H9 (cell line): Measurements from ENCODE around the gene CCDC141. TPM values are rescaled to one million over a fixed set of nuclear protein-coding genes. Genes with fewer than 3 reads are reported as not detected.
A peak's percentile ranks its signal among the peaks of the same experiment; 100 is the strongest.

ENCODE experiments used
- DNase-seq: peaks from one replicate; pipeline ENCODE4 v3.0.0-alpha.2; 2017
- H2AFZ ChIP-seq: one replicate; pipeline ENCODE4 v1.6.1; 2013; ENCODE audit warnings: mild to moderate bottlenecking, low read length, control low read depth, moderate library complexity
- H2AK5ac ChIP-seq: 2 replicates; pipeline ENCODE4 v1.6.1; 2013; ENCODE audit warnings: low read length, control low read depth, mixed read lengths; ENCODE audit not compliant: insufficient read length
- H2BK120ac ChIP-seq: one replicate; pipeline ENCODE4 v1.6.1; 2013; ENCODE audit warnings: low read depth, mild to moderate bottlenecking, low read length, control low read depth, inconsistent platforms; ENCODE audit not compliant: poor library complexity, severe bottlenecking
- H2BK12ac ChIP-seq: 2 replicates; pipeline ENCODE4 v1.6.1; 2013; ENCODE audit warnings: low read length, control low read depth, mixed read lengths, low read depth; ENCODE audit not compliant: insufficient read length
- H2BK15ac ChIP-seq: 2 replicates; pipeline ENCODE4 v1.6.1; 2013; ENCODE audit warnings: low read depth, low read length, control low read depth
- H2BK20ac ChIP-seq: one replicate; pipeline ENCODE4 v1.6.1; 2013; ENCODE audit warnings: low read depth, mild to moderate bottlenecking, low read length, control low read depth, inconsistent platforms; ENCODE audit not compliant: poor library complexity, severe bottlenecking
- H2BK5ac ChIP-seq: 2 replicates; pipeline ENCODE4 v1.6.1; 2013; ENCODE audit warnings: low read length, control low read depth, mixed read lengths; ENCODE audit not compliant: insufficient read length
- H3K14ac ChIP-seq: 2 replicates; pipeline ENCODE4 v1.6.1; 2013; ENCODE audit warnings: low read length, control low read depth; ENCODE audit not compliant: insufficient read depth
- H3K18ac ChIP-seq: 2 replicates; pipeline ENCODE4 v1.6.1; 2013; ENCODE audit warnings: low read depth, mild to moderate bottlenecking, mixed read lengths, low read length, control low read depth; ENCODE audit not compliant: insufficient read length
- H3K23ac ChIP-seq: 2 replicates; pipeline ENCODE4 v1.6.1; 2013; ENCODE audit warnings: low read length, control low read depth, mixed read lengths, low read depth; ENCODE audit not compliant: insufficient read length
- H3K23me2 ChIP-seq: 2 replicates; pipeline ENCODE4 v1.6.1; 2013; ENCODE audit warnings: low read depth, mild to moderate bottlenecking, mixed read lengths, low read length, control low read depth; ENCODE audit not compliant: insufficient read length, poor library complexity, severe bottlenecking
- H3K27ac ChIP-seq: 2 replicates; pipeline ENCODE4 v1.5.1; 2013; ENCODE audit warnings: low read length, control low read depth, mixed read lengths, low read depth; ENCODE audit not compliant: insufficient read length
- H3K27me3 ChIP-seq: 2 replicates; pipeline ENCODE4 v1.6.1; 2013; ENCODE audit warnings: low read length, control low read depth, inconsistent platforms; ENCODE audit not compliant: insufficient read depth
- H3K4ac ChIP-seq: 2 replicates; pipeline ENCODE4 v1.6.1; 2013; ENCODE audit warnings: low read depth, mild to moderate bottlenecking, control low read depth, inconsistent platforms, low read length, moderate library complexity
- H3K4me1 ChIP-seq: 2 replicates; pipeline ENCODE4 v1.6.1; 2013; ENCODE audit warnings: low read length, control low read depth, inconsistent platforms; ENCODE audit not compliant: insufficient read depth
- H3K4me2 ChIP-seq: 2 replicates; pipeline ENCODE4 v1.6.1; 2013; ENCODE audit warnings: low read length, control low read depth, mixed read lengths; ENCODE audit not compliant: insufficient read length, insufficient read depth
- H3K56ac ChIP-seq: 2 replicates; pipeline ENCODE4 v1.6.1; 2013; ENCODE audit warnings: low read depth, mild to moderate bottlenecking, mixed read lengths, low read length, control low read depth; ENCODE audit not compliant: insufficient read length
- H3K79me1 ChIP-seq: 2 replicates; pipeline ENCODE4 v1.6.1; 2013; ENCODE audit warnings: low read depth, mild to moderate bottlenecking, moderate library complexity, low read length, control low read depth, inconsistent platforms; ENCODE audit not compliant: insufficient read depth, poor library complexity, severe bottlenecking
- H3K79me2 ChIP-seq: 2 replicates; pipeline ENCODE4 v1.6.1; 2013; ENCODE audit warnings: low read length, control low read depth, inconsistent platforms; ENCODE audit not compliant: insufficient read depth
- H3K9ac ChIP-seq: 2 replicates; pipeline ENCODE4 v1.6.1; 2013; ENCODE audit warnings: low read length, control low read depth, mixed read lengths; ENCODE audit not compliant: insufficient read length; ENCODE audit errors: extremely low read depth
- H3K9me3 ChIP-seq: one replicate; pipeline ENCODE4 v1.6.1; 2013; ENCODE audit warnings: low read depth, low read length, inconsistent platforms; ENCODE audit not compliant: control insufficient read depth
- H3T11ph ChIP-seq: one replicate; pipeline ENCODE4 v1.6.1; 2013; ENCODE audit warnings: mild to moderate bottlenecking, low read length, control low read depth, inconsistent platforms
- H4K20me1 ChIP-seq: one replicate; pipeline ENCODE4 v1.6.1; 2013; ENCODE audit not compliant: control insufficient read depth, insufficient read length, insufficient read depth
- H4K5ac ChIP-seq: 2 replicates; pipeline ENCODE4 v1.6.1; 2013; ENCODE audit warnings: low read depth, mild to moderate bottlenecking, mixed read lengths, low read length, control low read depth; ENCODE audit not compliant: insufficient read length
- H4K8ac ChIP-seq: replicated peaks from 2 replicates; pipeline ENCODE4 v1.6.1; 2013; ENCODE audit warnings: low read length, control low read depth, mixed read lengths, low read depth; ENCODE audit not compliant: insufficient read length
- H4K91ac ChIP-seq: 2 replicates; pipeline ENCODE4 v1.6.1; 2013; ENCODE audit warnings: low read depth, mild to moderate bottlenecking, moderate library complexity, mixed read lengths, low read length, control low read depth; ENCODE audit not compliant: insufficient read length
- H3K27ac Mint-ChIP-seq, 3 experiments: 2 replicates in 2 of 3; 3 replicates in 1 of 3; pipeline ENCODE4 v1.8.0; 2020 to 2021; ENCODE audit warnings: mixed read lengths in 3 of 3, mild to moderate bottlenecking in 1 of 3, moderate library complexity in 1 of 3
- H3K27me3 Mint-ChIP-seq: 2 replicates; pipeline ENCODE4 v1.8.0; 2021; ENCODE audit warnings: low read depth, mild to moderate bottlenecking, moderate library complexity, mixed read lengths
- H3K36me3 Mint-ChIP-seq, 3 experiments: 2 replicates in 2 of 3; 3 replicates in 1 of 3; pipeline ENCODE4 v1.8.0; 2020 to 2021; ENCODE audit warnings: low read depth in 3 of 3, mixed read lengths in 3 of 3; ENCODE audit not compliant: insufficient read depth in 1 of 3
- H3K4me1 Mint-ChIP-seq, 2 experiments: 2 replicates each; pipeline ENCODE4 v1.8.0; 2020; ENCODE audit warnings: mixed read lengths in 2 of 2
- H3K4me3 Mint-ChIP-seq, 2 experiments: 2 replicates in 1 of 2; 3 replicates in 1 of 2; pipeline ENCODE4 v1.8.0; 2020 to 2021; ENCODE audit warnings: mild to moderate bottlenecking in 2 of 2, mixed read lengths in 2 of 2, moderate library complexity in 1 of 2
- H3K9me3 Mint-ChIP-seq, 2 experiments: 2 replicates in 1 of 2; 3 replicates in 1 of 2; pipeline ENCODE4 v1.8.0; 2020; ENCODE audit warnings: mild to moderate bottlenecking in 2 of 2, mixed read lengths in 2 of 2, moderate library complexity in 1 of 2
- CTCF ChIP-seq: fragments of 200-600 bp; sonication (generic); conservative IDR thresholded peaks from 3 replicates; pipeline ENCODE4 v1.8.0; 2021; ENCODE audit warnings: antibody characterized with exemption, mild to moderate bottlenecking
- WGBS: extraction: QIAGEN DNeasy Blood & Tissue Kit; methylation state at CpG from one replicate; pipeline ENCODE4 v1.1.7; 2013; ENCODE audit warnings: missing lambda C conversion rate, low lambda C conversion rate, mixed read lengths; ENCODE audit not compliant: insufficient read length; ENCODE audit errors: extremely low coverage; 5-methylcytosine and 5-hydroxymethylcytosine counted together
- total RNA-seq: library from RNA; stranded (reverse); gene quantifications from 2 replicates; pipeline ENCODE4 v1.2.1, GENCODE V29; 2021

Gene CCDC141
- total RNA-seq, 1 experiment from 2014 or later: 1.0 TPM

DNA sequence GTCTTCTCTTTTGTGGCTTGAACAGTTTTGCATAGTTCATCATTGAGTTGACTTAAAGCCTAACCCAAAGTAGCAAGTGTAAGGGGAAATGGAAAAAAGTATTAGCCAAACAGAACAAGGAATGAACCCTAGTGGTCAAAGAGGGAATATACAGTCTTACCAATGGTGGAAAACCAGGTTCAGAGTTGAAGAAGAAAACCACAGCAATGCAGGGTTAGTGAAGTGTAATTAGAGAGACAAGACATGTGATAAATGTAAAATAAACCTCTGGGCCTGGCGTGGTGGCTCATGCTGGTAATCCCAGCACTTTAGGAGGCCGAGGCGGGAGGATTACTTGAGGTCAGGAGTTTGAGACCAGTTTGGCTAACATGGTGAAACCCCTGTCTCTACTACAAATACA is 245.1 kb downstream of the CCDC141 start:
- Mint-ChIP-seq H3K9me3 (no peaks in the 10 kb centered on the region), H3K4me3 (no peak overlapping the region), H3K4me1 (no peaks in the 10 kb centered on the region), H3K36me3 (no peaks in the 10 kb centered on the region), H3K27me3 (no peaks in the 10 kb centered on the region; the same call in 1 of the 2 replicates), H3K27ac (no peak overlapping the region)
- no peak overlapping the region for H2BK20ac ChIP-seq
- no peak overlapping the region for H3K4me2 ChIP-seq
- no peak overlapping the region for H2BK15ac ChIP-seq
- no peaks in the 10 kb centered on the region for H3K79me1 ChIP-seq
- no peak overlapping the region for H2AFZ ChIP-seq
- peak; percentile 76 for TF ChIP-seq CTCF
- H3T11ph ChIP-seq: no peak overlapping the region
- no peak overlapping the region for H4K8ac ChIP-seq
- H3K27ac ChIP-seq: no peak overlapping the region
- no peak overlapping the region for H2BK12ac ChIP-seq
- H4K91ac ChIP-seq: no peak overlapping the region
- no peak overlapping the region for H3K14ac ChIP-seq
- no peak overlapping the region for H3K18ac ChIP-seq
- no peaks in the 10 kb centered on the region for H3K23me2 ChIP-seq
- H3K23ac ChIP-seq: no peak overlapping the region
- H3K9ac ChIP-seq: no peak overlapping the region
- no CpG with 5 or more reads among the region's 3 CpGs for WGBS
- H3K4me1 ChIP-seq: no peaks in the 10 kb centered on the region
- H3K4ac ChIP-seq: no peak overlapping the region
- no peak overlapping the region for H2BK120ac ChIP-seq
- H3K27me3 ChIP-seq: no peaks in the 10 kb centered on the region
- H3K9me3 ChIP-seq: no peaks in the 10 kb centered on the region
- H4K20me1 ChIP-seq: no peaks in the 10 kb centered on the region
- no peak overlapping the region for H2BK5ac ChIP-seq
- no peak overlapping the region for H4K5ac ChIP-seq
- no peak for DNase-seq
- no peaks in the 10 kb centered on the region for H3K79me2 ChIP-seq
- H2AK5ac ChIP-seq: no peak overlapping the region
- H3K56ac ChIP-seq: no peak overlapping the region
